Left lung (tissue), 10 donors: Measurements from ENCODE around the gene STAP2. TPM values are rescaled to one million over a fixed set of nuclear protein-coding genes. Genes with fewer than 3 reads are reported as not detected.

Experiments used
- ATAC-seq: fragments of 200-7000 bp; cut with Tn5 transposase; one replicate; pipeline ENCODE4 v1.9.1; 2020; ENCODE audit warnings: moderate library complexity
- DNase-seq, 4 donors: peaks; one replicate each; pipeline ENCODE4 v3.0.0-alpha.2; 2013 to 2020
- H3K27ac ChIP-seq, 2 donors: fragments of 200-600 bp; sonication (generic) in 1 of 2; one replicate each; pipeline versions ENCODE4 v1.5.0 to v1.8.0; 2020 to 2021
- H3K27me3 ChIP-seq, 2 donors: fragments of 200-600 bp; sonication (generic) in 1 of 2; one replicate each; pipeline versions ENCODE4 v1.5.0 to v1.8.0; 2020 to 2021
- H3K36me3 ChIP-seq, 2 donors: fragments of 200-600 bp; sonication (generic) in 1 of 2; one replicate each; pipeline versions ENCODE4 v1.5.0 to v1.8.0; 2020 to 2021
- H3K4me1 ChIP-seq, 2 donors: fragments of 200-600 bp; one replicate each; pipeline ENCODE4 v1.8.0; 2021
- H3K4me3 ChIP-seq, 2 donors: fragments of 200-600 bp; sonication (generic) in 1 of 2; one replicate each; pipeline versions ENCODE4 v1.5.0 to v1.8.0; 2020 to 2021; ENCODE audit warnings: mild to moderate bottlenecking in 1 of 2
- H3K9me3 ChIP-seq, 2 donors: fragments of 200-600 bp; sonication (generic) in 1 of 2; one replicate each; pipeline versions ENCODE4 v1.5.0 to v1.8.0; 2020 to 2021
- intact Hi-C, 2 donors: fragments of 100-400 bp; cut with DNase I; formaldehyde crosslinking; loops; one replicate each; pipeline versions ENCODE4 v1.11.2 to v1.14.2; 2022
- polyA plus RNA-seq, 6 donors: library from polyadenylated mRNA; unstranded; fragments of 120-200 nt; gene quantifications; one replicate each; pipeline ENCODE4 v1.2.1, GENCODE V29; 2013; ENCODE audit not compliant: insufficient read length in 6 of 6
- total RNA-seq, 2 donors: library from RNA; stranded (reverse); fragmentation: NEBNext Ultra II Directional; extraction: Animal tissue kit (Norgen Biotek cat#: 25700); gene quantifications; one replicate each; pipeline ENCODE4 v1.2.1, GENCODE V29; 2021
- TF ChIP-seq, protein P1 (sequence below), 2 donors: fragments of 200-600 bp; sonication (generic) in 1 of 2; IDR thresholded peaks; one replicate each; pipeline versions ENCODE4 v1.5.0 to v1.8.0; 2021; ENCODE audit warnings: antibody characterized with exemption in 2 of 2
- donor health status: DM: no; HTN: yes; CAD: no.
- donor health status: DM: no; HTN: no; CAD: no.

The STAP2 gene
- total and polyA plus RNA-seq, 8 donors = 14.1 to 41.5 (median 36.2) TPM

DNA sequence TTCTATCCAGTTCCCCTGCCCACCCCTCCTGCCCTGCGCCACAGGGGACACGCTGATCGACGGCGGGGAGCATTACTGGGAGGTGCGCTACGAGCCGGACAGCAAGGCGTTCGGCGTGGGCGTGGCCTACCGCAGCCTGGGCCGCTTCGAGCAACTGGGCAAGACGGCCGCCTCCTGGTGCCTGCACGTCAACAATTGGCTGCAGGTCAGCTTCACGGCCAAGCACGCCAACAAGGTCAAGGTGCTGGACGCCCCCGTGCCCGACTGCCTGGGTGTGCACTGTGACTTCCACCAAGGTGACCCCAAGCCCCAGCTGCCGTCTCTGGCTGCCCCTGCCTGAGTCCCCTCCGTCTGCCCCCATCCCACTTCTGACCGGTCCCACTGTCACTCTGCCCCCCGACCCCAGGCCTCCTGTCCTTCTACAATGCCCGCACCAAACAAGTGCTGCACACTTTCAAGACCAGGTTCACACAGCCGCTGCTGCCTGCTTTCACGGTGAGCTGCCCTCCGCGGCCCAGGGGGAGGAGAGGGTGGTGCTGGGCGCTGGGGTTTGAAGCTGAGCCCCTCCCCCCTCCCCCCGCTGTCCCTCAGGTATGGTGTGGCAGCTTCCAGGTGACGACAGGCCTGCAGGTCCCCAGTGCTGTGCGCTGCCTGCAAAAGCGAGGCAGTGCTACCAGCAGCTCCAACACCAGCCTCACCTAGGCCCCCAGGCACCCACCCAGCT lies 15.5 kb downstream of the STAP2 start:
- Histone ChIP-seq H3K27me3 (peaks cover 0 to 22% of the 10 kb centered on the region in 2 donors), H3K9me3 (peaks cover 0 to 21% of the 10 kb centered on the region in 2 donors), H3K4me3 (no peak overlapping the region), H3K27ac (no peak overlapping the region), H3K4me1 (peaks cover 3 to 13% of the 10 kb centered on the region in 2 donors), H3K36me3 (no peaks in the 10 kb centered on the region)
- DNase-seq (peak in 1 of 4 donors; percentile 75), ATAC-seq (no peak)
- intact Hi-C loops = no loop called here
- TF ChIP-seq, protein P1, sequence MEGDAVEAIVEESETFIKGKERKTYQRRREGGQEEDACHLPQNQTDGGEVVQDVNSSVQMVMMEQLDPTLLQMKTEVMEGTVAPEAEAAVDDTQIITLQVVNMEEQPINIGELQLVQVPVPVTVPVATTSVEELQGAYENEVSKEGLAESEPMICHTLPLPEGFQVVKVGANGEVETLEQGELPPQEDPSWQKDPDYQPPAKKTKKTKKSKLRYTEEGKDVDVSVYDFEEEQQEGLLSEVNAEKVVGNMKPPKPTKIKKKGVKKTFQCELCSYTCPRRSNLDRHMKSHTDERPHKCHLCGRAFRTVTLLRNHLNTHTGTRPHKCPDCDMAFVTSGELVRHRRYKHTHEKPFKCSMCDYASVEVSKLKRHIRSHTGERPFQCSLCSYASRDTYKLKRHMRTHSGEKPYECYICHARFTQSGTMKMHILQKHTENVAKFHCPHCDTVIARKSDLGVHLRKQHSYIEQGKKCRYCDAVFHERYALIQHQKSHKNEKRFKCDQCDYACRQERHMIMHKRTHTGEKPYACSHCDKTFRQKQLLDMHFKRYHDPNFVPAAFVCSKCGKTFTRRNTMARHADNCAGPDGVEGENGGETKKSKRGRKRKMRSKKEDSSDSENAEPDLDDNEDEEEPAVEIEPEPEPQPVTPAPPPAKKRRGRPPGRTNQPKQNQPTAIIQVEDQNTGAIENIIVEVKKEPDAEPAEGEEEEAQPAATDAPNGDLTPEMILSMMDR (IDR thresholded peaks at IDR 0.05) = no peak

- Histone ChIP-seq H3K36me3 (no peaks in the 10 kb centered on the region), H3K4me3 (no peak overlapping the region), H3K9me3 (peaks cover 0 to 21% of the 10 kb centered on the region in 2 donors), H3K27me3 (no peaks in the 10 kb centered on the region), H3K27ac (no peak overlapping the region), H3K4me1 (no peaks in the 10 kb centered on the region)
- ATAC-seq = no peak
- DNase-seq = no peak
- intact Hi-C loops = no loop called here
- TF ChIP-seq, protein P1 (IDR thresholded peaks at IDR 0.05) = no peak
Measured at GRCh38 chr19:4320419-4320818, 18.2 kb downstream of the STAP2 start.

DNA sequence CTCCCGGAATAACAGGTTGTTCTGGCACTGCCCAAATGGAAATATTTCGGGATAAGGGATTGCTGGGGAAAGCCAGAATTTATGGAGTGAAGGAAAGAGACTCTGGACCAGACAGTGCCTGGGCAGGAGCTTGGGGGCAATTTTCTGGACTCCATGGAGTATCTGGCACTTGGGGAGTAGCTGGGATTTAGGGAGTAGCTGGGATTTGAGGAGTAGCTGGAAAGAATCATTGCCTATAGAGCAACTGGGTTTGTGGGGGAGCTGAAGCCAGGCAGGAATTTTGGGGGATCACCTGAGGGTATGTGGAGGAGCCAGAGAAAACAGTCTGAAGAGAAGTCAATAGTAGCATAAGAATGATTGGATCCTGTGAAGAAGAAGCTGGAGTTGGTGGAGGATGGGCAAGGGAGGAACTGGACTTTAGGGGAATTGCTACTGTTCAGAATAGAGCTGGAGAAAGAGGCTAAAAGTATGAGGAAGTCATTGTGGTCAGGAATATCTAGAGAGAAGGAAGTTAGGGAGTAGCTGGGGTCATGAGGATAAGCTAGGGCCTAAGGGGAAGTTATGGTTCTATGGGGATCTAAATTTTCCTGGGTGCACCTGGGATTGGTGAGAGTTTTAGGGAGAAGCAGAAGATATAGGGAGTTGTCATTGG lies 19.4 kb downstream of the STAP2 start:
- Histone ChIP-seq H3K36me3 (no peaks in the 10 kb centered on the region), H3K27ac (no peak overlapping the region), H3K4me1 (peaks cover 0 to 7% of the 10 kb centered on the region in 2 donors), H3K9me3 (peaks cover 0 to 21% of the 10 kb centered on the region in 2 donors), H3K27me3 (no peaks in the 10 kb centered on the region), H3K4me3 (no peak overlapping the region)
- TF ChIP-seq, protein P1 (IDR thresholded peaks at IDR 0.05) = no peak
- intact Hi-C loops = no loop called here
- no peak for ATAC-seq
- DNase-seq = no peak

DNA sequence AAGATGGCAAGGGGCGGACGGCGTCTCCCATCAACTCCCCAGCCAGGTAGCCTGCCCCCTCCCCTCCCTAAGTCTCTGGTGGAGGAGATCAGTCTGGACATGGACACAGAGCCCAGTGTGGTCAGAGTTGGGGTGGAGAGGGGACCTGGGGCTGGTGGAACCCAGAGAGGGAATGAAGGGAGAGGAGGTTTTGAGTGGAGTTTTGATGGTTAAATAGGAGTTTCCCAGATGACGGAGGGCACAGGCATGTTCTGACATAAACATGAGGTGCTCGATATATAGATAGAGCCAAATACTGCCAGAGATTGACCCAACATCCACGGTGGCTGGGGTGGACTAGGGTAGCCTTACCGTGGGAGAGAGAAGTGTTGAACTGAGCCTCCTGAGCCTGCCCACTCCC lies 20.2 kb downstream of the STAP2 start:
- DNase-seq (no peak), ATAC-seq (no peak)
- Histone ChIP-seq H3K4me1 (peaks cover 0 to 7% of the 10 kb centered on the region in 2 donors), H3K27ac (no peak overlapping the region), H3K4me3 (no peak overlapping the region), H3K36me3 (no peaks in the 10 kb centered on the region), H3K9me3 (peaks cover 0 to 21% of the 10 kb centered on the region in 2 donors), H3K27me3 (no peaks in the 10 kb centered on the region)
- TF ChIP-seq, protein P1 (IDR thresholded peaks at IDR 0.05) = no peak
- intact Hi-C loops = no loop called here

GRCh38 chr19:4316956-4317355 lies 21.7 kb downstream of the STAP2 start:
- Histone ChIP-seq H3K4me1 (peaks cover 0 to 7% of the 10 kb centered on the region in 2 donors), H3K36me3 (no peaks in the 10 kb centered on the region), H3K27ac (no peak overlapping the region), H3K27me3 (no peaks in the 10 kb centered on the region), H3K9me3 (peaks cover 0 to 16% of the 10 kb centered on the region in 2 donors), H3K4me3 (no peak overlapping the region)
- peak in 1 of 4 donors; percentile 12 for DNase-seq
- no peak for ATAC-seq
- intact Hi-C loops = no loop called here
- TF ChIP-seq, protein P1 (IDR thresholded peaks at IDR 0.05) = no peak
